Measurements from ENCODE around the gene SRR.

SRR gene

GRCh38 chr17:2366747-2367494 lies 63.2 kb downstream of the SRR start:
- Histone ChIP-seq H3K27me3 (ENCODE audit: control insufficient read depth in 5 of 5, insufficient read depth in 4 of 5, low read length in 5 of 5) (no peaks in the 10 kb centered on the region), H3K4me1 (ENCODE audit: control insufficient read depth in 5 of 5, insufficient read depth in 5 of 5, low read length in 5 of 5) (peaks cover 0 to 10% (median 2%) of the 10 kb centered on the region in 5 donors), H3K36me3 (ENCODE audit: control insufficient read depth in 5 of 5, insufficient read depth in 5 of 5, low read length in 5 of 5) (peaks cover 0 to 80% (median 46%) of the 10 kb centered on the region in 5 donors), H3K9me3 (ENCODE audit: control insufficient read depth in 5 of 5, low read length in 5 of 5) (no peaks in the 10 kb centered on the region), H3K4me3 (ENCODE audit: low read depth in 1 of 5, low read length in 5 of 5) (no peak overlapping the region), H3K9ac (ENCODE audit: low read length in 5 of 5) (no peak overlapping the region), H3K27ac (ENCODE audit: low read depth, low read length) (no peak overlapping the region)

- Histone ChIP-seq H3K36me3 (ENCODE audit: control insufficient read depth in 5 of 5, insufficient read depth in 5 of 5, low read length in 5 of 5) (peaks cover 0 to 81% (median 42%) of the 10 kb centered on the region in 5 donors), H3K27ac (ENCODE audit: low read depth, low read length) (no peak overlapping the region), H3K9ac (ENCODE audit: low read length in 5 of 5) (no peak overlapping the region), H3K4me3 (ENCODE audit: low read depth in 1 of 5, low read length in 5 of 5) (no peak overlapping the region), H3K9me3 (ENCODE audit: control insufficient read depth in 5 of 5, low read length in 5 of 5) (no peaks in the 10 kb centered on the region), H3K27me3 (ENCODE audit: control insufficient read depth in 5 of 5, insufficient read depth in 4 of 5, low read length in 5 of 5) (no peaks in the 10 kb centered on the region), H3K4me1 (ENCODE audit: control insufficient read depth in 5 of 5, insufficient read depth in 5 of 5, low read length in 5 of 5) (peaks cover 0 to 10% (median 2%) of the 10 kb centered on the region in 5 donors)
These were observed 64.6 kb downstream of the SRR start for GRCh38 chr17:2368359-2368758.

- no peak overlapping the region for H3K9ac ChIP-seq (ENCODE audit: low read length in 5 of 5)
- H3K27me3 ChIP-seq (ENCODE audit: control insufficient read depth in 5 of 5, insufficient read depth in 4 of 5, low read length in 5 of 5) = no peaks in the 10 kb centered on the region
- no peak overlapping the region for H3K4me3 ChIP-seq (ENCODE audit: low read depth in 1 of 5, low read length in 5 of 5)
- H3K36me3 ChIP-seq (ENCODE audit: control insufficient read depth in 5 of 5, insufficient read depth in 5 of 5, low read length in 5 of 5) = peaks cover 0 to 80% (median 42%) of the 10 kb centered on the region in 5 donors
- H3K4me1 ChIP-seq (ENCODE audit: control insufficient read depth in 5 of 5, insufficient read depth in 5 of 5, low read length in 5 of 5) = peaks cover 0 to 6% (median 2%) of the 10 kb centered on the region in 5 donors
- H3K27ac ChIP-seq (ENCODE audit: low read depth, low read length) = no peak overlapping the region
- no peaks in the 10 kb centered on the region for H3K9me3 ChIP-seq (ENCODE audit: control insufficient read depth in 5 of 5, low read length in 5 of 5)
These were observed 65.3 kb downstream of the SRR start for GRCh38 chr17:2369039-2369438.

GRCh38 chr17:2369551-2370210 lies 65.9 kb downstream of the SRR start:
- Histone ChIP-seq H3K4me1 (ENCODE audit: control insufficient read depth in 5 of 5, insufficient read depth in 5 of 5, low read length in 5 of 5) (no peaks in the 10 kb centered on the region), H3K36me3 (ENCODE audit: control insufficient read depth in 5 of 5, insufficient read depth in 5 of 5, low read length in 5 of 5) (peaks cover 0 to 74% (median 38%) of the 10 kb centered on the region in 5 donors), H3K27ac (ENCODE audit: low read depth, low read length) (no peak overlapping the region), H3K9ac (ENCODE audit: low read length in 5 of 5) (no peak overlapping the region), H3K9me3 (ENCODE audit: control insufficient read depth in 5 of 5, low read length in 5 of 5) (no peaks in the 10 kb centered on the region), H3K4me3 (ENCODE audit: low read depth in 1 of 5, low read length in 5 of 5) (no peak overlapping the region), H3K27me3 (ENCODE audit: control insufficient read depth in 5 of 5, insufficient read depth in 4 of 5, low read length in 5 of 5) (no peaks in the 10 kb centered on the region)

- peaks cover 0 to 72% (median 36%) of the 10 kb centered on the region in 5 donors for H3K36me3 ChIP-seq (ENCODE audit: control insufficient read depth in 5 of 5, insufficient read depth in 5 of 5, low read length in 5 of 5)
- no peak overlapping the region for H3K27ac ChIP-seq (ENCODE audit: low read depth, low read length)
These were observed 66.5 kb downstream of the SRR start for GRCh38 chr17:2370211-2370589.

GRCh38 chr17:2371183-2372130 lies 67.7 kb downstream of the SRR start:
- no peak overlapping the region for H3K27ac ChIP-seq (ENCODE audit: low read depth, low read length)
- H3K36me3 ChIP-seq (ENCODE audit: control insufficient read depth in 5 of 5, insufficient read depth in 5 of 5, low read length in 5 of 5) = peaks cover 0 to 72% (median 38%) of the 10 kb centered on the region in 5 donors

More at GRCh38 chr17:2370211-2370589, 66.5 kb downstream of the SRR start:
- Histone ChIP-seq H3K27me3 (ENCODE audit: control insufficient read depth in 5 of 5, insufficient read depth in 4 of 5, low read length in 5 of 5) (no peaks in the 10 kb centered on the region), H3K4me3 (ENCODE audit: low read depth in 1 of 5, low read length in 5 of 5) (no peak overlapping the region), H3K9me3 (ENCODE audit: control insufficient read depth in 5 of 5, low read length in 5 of 5) (no peaks in the 10 kb centered on the region), H3K9ac (ENCODE audit: low read length in 5 of 5) (no peak overlapping the region), H3K4me1 (ENCODE audit: control insufficient read depth in 5 of 5, insufficient read depth in 5 of 5, low read length in 5 of 5) (no peaks in the 10 kb centered on the region)

GRCh38 chr17:2372180-2372579 lies 68.4 kb downstream of the SRR start:
- H3K36me3 ChIP-seq (ENCODE audit: control insufficient read depth in 5 of 5, insufficient read depth in 5 of 5, low read length in 5 of 5) = peaks cover 0 to 71% (median 44%) of the 10 kb centered on the region in 5 donors
- H3K9me3 ChIP-seq (ENCODE audit: control insufficient read depth in 5 of 5, low read length in 5 of 5) = no peaks in the 10 kb centered on the region
- no peak overlapping the region for H3K4me3 ChIP-seq (ENCODE audit: low read depth in 1 of 5, low read length in 5 of 5)
- no peak overlapping the region for H3K9ac ChIP-seq (ENCODE audit: low read length in 5 of 5)
- H3K4me1 ChIP-seq (ENCODE audit: control insufficient read depth in 5 of 5, insufficient read depth in 5 of 5, low read length in 5 of 5) = no peaks in the 10 kb centered on the region
- H3K27me3 ChIP-seq (ENCODE audit: control insufficient read depth in 5 of 5, insufficient read depth in 4 of 5, low read length in 5 of 5) = no peaks in the 10 kb centered on the region
- H3K27ac ChIP-seq (ENCODE audit: low read depth, low read length) = no peak overlapping the region

More at GRCh38 chr17:2371183-2372130, 67.7 kb downstream of the SRR start:
- H3K4me1 ChIP-seq (ENCODE audit: control insufficient read depth in 5 of 5, insufficient read depth in 5 of 5, low read length in 5 of 5) = no peaks in the 10 kb centered on the region
- H3K4me3 ChIP-seq (ENCODE audit: low read depth in 1 of 5, low read length in 5 of 5) = no peak overlapping the region
- H3K27me3 ChIP-seq (ENCODE audit: control insufficient read depth in 5 of 5, insufficient read depth in 4 of 5, low read length in 5 of 5) = no peaks in the 10 kb centered on the region
- no peaks in the 10 kb centered on the region for H3K9me3 ChIP-seq (ENCODE audit: control insufficient read depth in 5 of 5, low read length in 5 of 5)
- no peak overlapping the region for H3K9ac ChIP-seq (ENCODE audit: low read length in 5 of 5)

- H3K36me3 ChIP-seq (ENCODE audit: control insufficient read depth in 5 of 5, insufficient read depth in 5 of 5, low read length in 5 of 5) = peaks cover 0 to 72% (median 47%) of the 10 kb centered on the region in 5 donors
- H3K4me1 ChIP-seq (ENCODE audit: control insufficient read depth in 5 of 5, insufficient read depth in 5 of 5, low read length in 5 of 5) = no peaks in the 10 kb centered on the region
- no peak overlapping the region for H3K9ac ChIP-seq (ENCODE audit: low read length in 5 of 5)
- no peak overlapping the region for H3K27ac ChIP-seq (ENCODE audit: low read depth, low read length)
- no peaks in the 10 kb centered on the region for H3K27me3 ChIP-seq (ENCODE audit: control insufficient read depth in 5 of 5, insufficient read depth in 4 of 5, low read length in 5 of 5)
- no peaks in the 10 kb centered on the region for H3K9me3 ChIP-seq (ENCODE audit: control insufficient read depth in 5 of 5, low read length in 5 of 5)
- H3K4me3 ChIP-seq (ENCODE audit: low read depth in 1 of 5, low read length in 5 of 5) = no peak overlapping the region
These were observed 68.9 kb downstream of the SRR start for GRCh38 chr17:2372681-2373080.

- no peak overlapping the region for H3K4me3 ChIP-seq (ENCODE audit: low read depth in 1 of 5, low read length in 5 of 5)
- no peak overlapping the region for H3K27ac ChIP-seq (ENCODE audit: low read depth, low read length)
- no peaks in the 10 kb centered on the region for H3K9me3 ChIP-seq (ENCODE audit: control insufficient read depth in 5 of 5, low read length in 5 of 5)
- H3K36me3 ChIP-seq (ENCODE audit: control insufficient read depth in 5 of 5, insufficient read depth in 5 of 5, low read length in 5 of 5) = peaks cover 0 to 73% (median 47%) of the 10 kb centered on the region in 5 donors
- H3K9ac ChIP-seq (ENCODE audit: low read length in 5 of 5) = no peak overlapping the region
- no peaks in the 10 kb centered on the region for H3K4me1 ChIP-seq (ENCODE audit: control insufficient read depth in 5 of 5, insufficient read depth in 5 of 5, low read length in 5 of 5)
- H3K27me3 ChIP-seq (ENCODE audit: control insufficient read depth in 5 of 5, insufficient read depth in 4 of 5, low read length in 5 of 5) = no peaks in the 10 kb centered on the region
These were observed 69.4 kb downstream of the SRR start for GRCh38 chr17:2373179-2373578.
